Breast epithelium (tissue), 4 donors: ENCODE measurements around the gene MECR. TPM values are rescaled to one million over a fixed set of nuclear protein-coding genes. Genes with fewer than 3 reads are reported as not detected.

Experiments used
- DNase-seq, 2 donors: peaks; one replicate each; pipeline ENCODE4 v3.0.0-alpha.2; 2019; ENCODE audit warnings: low spot score in 2 of 2
- H3K27ac ChIP-seq, 2 donors: fragments of 200-600 bp; sonication (generic) in 1 of 2; one replicate each; pipeline ENCODE4 v1.5.1; 2016 to 2019; ENCODE audit warnings: mild to moderate bottlenecking in 1 of 2
- H3K27me3 ChIP-seq, 2 donors: fragments of 200-600 bp; sonication (generic) in 1 of 2; one replicate each; pipeline versions ENCODE4 v1.5.1 to v1.6.0; 2017 to 2019; ENCODE audit warnings: control low read depth in 1 of 2, mild to moderate bottlenecking in 1 of 2
- H3K36me3 ChIP-seq: fragments of 200-600 bp; one replicate; pipeline ENCODE4 v1.5.1; 2019
- H3K4me1 ChIP-seq, 2 donors: fragments of 200-600 bp; sonication (generic); one replicate each; pipeline ENCODE4 v1.5.1; 2016 to 2019; ENCODE audit warnings: control low read depth in 1 of 2
- H3K4me3 ChIP-seq, 3 donors: fragments of 200-600 bp; sonication (generic); 1 replicate in 2 of 3; 2 replicates in 1 of 3; pipeline ENCODE4 v1.5.1; 2016 to 2019; ENCODE audit warnings: mild to moderate bottlenecking in 3 of 3, moderate library complexity in 2 of 3
- H3K9me3 ChIP-seq, 2 donors: fragments of 200-600 bp; sonication (generic) in 1 of 2; one replicate each; pipeline ENCODE4 v1.5.1; 2016 to 2019; ENCODE audit warnings: control low read depth in 1 of 2
- CTCF ChIP-seq, 3 donors: fragments of 450-650 bp; IDR thresholded peaks; one replicate each; pipeline ENCODE4 v1.5.1; 2016 to 2017; ENCODE audit warnings: antibody characterized with exemption in 3 of 3, mild to moderate bottlenecking in 3 of 3, moderate library complexity in 3 of 3
- POLR2A ChIP-seq: fragments of 450-650 bp; IDR thresholded peaks from one replicate; pipeline ENCODE4 v1.6.1; 2016; ENCODE audit warnings: antibody characterized with exemption, mild to moderate bottlenecking, moderate library complexity
- POLR2AphosphoS5 ChIP-seq, 3 donors: sonication (generic); formaldehyde crosslinking; IDR thresholded peaks; one replicate each; pipeline ENCODE4 v1.6.1; 2017; ENCODE audit warnings: antibody characterized with exemption in 3 of 3
- intact Hi-C: fragments of 100-400 bp; cut with DNase I; formaldehyde crosslinking; loops from one replicate; pipeline ENCODE4 v1.15.1; 2023; ENCODE audit warnings: low total_unique reads
- total RNA-seq, 3 donors: library from RNA; depleted of rRNA; stranded (reverse); fragments of >200 nt; gene quantifications; one replicate each; pipeline ENCODE4 v1.1.0, GENCODE V29; 2016

Gene MECR
- total RNA-seq, 3 donors from 2014 or later = 21.0 to 23.3 (median 21.3) TPM

- Histone ChIP-seq H3K4me3 (no peak overlapping the region), H3K4me1 (peaks cover 4 to 16% of the 10 kb centered on the region in 2 donors), H3K27me3 (no peaks in the 10 kb centered on the region), H3K27ac (no peak overlapping the region), H3K36me3 (no peaks in the 10 kb centered on the region), H3K9me3 (no peaks in the 10 kb centered on the region)
- TF ChIP-seq POLR2A = no peak
- TF ChIP-seq POLR2AphosphoS5 (IDR thresholded peaks at IDR 0.05) = no peak
- no peak for TF ChIP-seq CTCF (IDR thresholded peaks at IDR 0.05)
- intact Hi-C loops = no loop called here
- DNase-seq = no peak
Measured at GRCh38 chr1:29243023-29243870, 12.5 kb upstream of the MECR start.

- Histone ChIP-seq H3K4me3 (no peak overlapping the region), H3K4me1 (peaks cover 4 to 16% of the 10 kb centered on the region in 2 donors), H3K27me3 (no peaks in the 10 kb centered on the region), H3K27ac (no peak overlapping the region), H3K9me3 (no peaks in the 10 kb centered on the region), H3K36me3 (no peaks in the 10 kb centered on the region)
- DNase-seq = no peak
- TF ChIP-seq POLR2AphosphoS5 (IDR thresholded peaks at IDR 0.05) = no peak
- no peak for TF ChIP-seq CTCF (IDR thresholded peaks at IDR 0.05)
- no peak for TF ChIP-seq POLR2A
- intact Hi-C loops = no loop called here
Measured at GRCh38 chr1:29240986-29241385, 10.3 kb upstream of the MECR start.

- H3K27me3 ChIP-seq = no peaks in the 10 kb centered on the region
- H3K36me3 ChIP-seq = no peaks in the 10 kb centered on the region
- TF ChIP-seq POLR2AphosphoS5 (IDR thresholded peaks at IDR 0.05) = no peak
- TF ChIP-seq POLR2A = no peak
- TF ChIP-seq CTCF (IDR thresholded peaks at IDR 0.05) = no peak
- peaks cover 4 to 16% of the 10 kb centered on the region in 2 donors for H3K4me1 ChIP-seq
- H3K4me3 ChIP-seq = no peak overlapping the region
- no peak overlapping the region for H3K27ac ChIP-seq
- no peaks in the 10 kb centered on the region for H3K9me3 ChIP-seq
- intact Hi-C loops = no loop called here
- no peak for DNase-seq
Measured at GRCh38 chr1:29240400-29240837, 9.7 kb upstream of the MECR start.

GRCh38 chr1:29239142-29239541 is 8.4 kb upstream of the MECR start:
- Histone ChIP-seq H3K9me3 (no peaks in the 10 kb centered on the region), H3K27ac (peak overlapping the region; percentile 83 to 84), H3K4me3 (peak overlapping the region in 2 of 3 donors; percentile 76 to 77), H3K27me3 (no peaks in the 10 kb centered on the region), H3K36me3 (no peaks in the 10 kb centered on the region), H3K4me1 (peaks cover 4 to 16% of the 10 kb centered on the region in 2 donors)
- intact Hi-C loops = loop anchor here (10.0 kb wide), 1 partner anchor 846 kb away; no protein-coding TSS in a partner anchor
- peak; percentile 26 to 54 (median 47) for TF ChIP-seq POLR2AphosphoS5 (IDR thresholded peaks at IDR 0.05)
- no peak for TF ChIP-seq CTCF (IDR thresholded peaks at IDR 0.05)
- TF ChIP-seq POLR2A = no peak
- DNase-seq = peak; percentile 77 to 93

GRCh38 chr1:29238620-29239002 is 7.9 kb upstream of the MECR start:
- Histone ChIP-seq H3K9me3 (no peaks in the 10 kb centered on the region), H3K36me3 (no peaks in the 10 kb centered on the region), H3K4me1 (peaks cover 4 to 16% of the 10 kb centered on the region in 2 donors), H3K4me3 (peak overlapping the region; percentile 58 to 77 (median 76)), H3K27me3 (no peaks in the 10 kb centered on the region), H3K27ac (peak overlapping the region; percentile 83 to 84)
- TF ChIP-seq POLR2A = no peak
- TF ChIP-seq POLR2AphosphoS5 (IDR thresholded peaks at IDR 0.05) = no peak
- no peak for TF ChIP-seq CTCF (IDR thresholded peaks at IDR 0.05)
- DNase-seq = no peak
- intact Hi-C loops = loop anchor here (10.0 kb wide), 1 partner anchor 846 kb away; no protein-coding TSS in a partner anchor
